Stimulated activated CD8-positive, alpha-beta memory T cell treated with anti-CD3 and anti-CD28 coated beads, Interleukin-4, amount 100 ng/mL, for 48 hours (primary cell): ENCODE results near the gene FARS2.
"Not testable (repeated sequence)": the region's sequence is repeated elsewhere in the genome, so short reads cannot be mapped to it uniquely, and the experiment has no call there.

Experiments used
- DNase-seq: peaks from one replicate; pipeline ENCODE4 v3.0.0-alpha.2; 2020

Gene FARS2

GRCh38 chr6:5781019-5781418, 519.7 kb downstream of the FARS2 start:
- no peak for DNase-seq

GRCh38 chr6:5781966-5782556, 520.7 kb downstream of the FARS2 start:
- DNase-seq = no peak

GRCh38 chr6:5782783-5783547, 521.7 kb downstream of the FARS2 start:
- no peak for DNase-seq

GRCh38 chr6:5783584-5784089, 522.3 kb downstream of the FARS2 start:
- DNase-seq = no peak

DNA sequence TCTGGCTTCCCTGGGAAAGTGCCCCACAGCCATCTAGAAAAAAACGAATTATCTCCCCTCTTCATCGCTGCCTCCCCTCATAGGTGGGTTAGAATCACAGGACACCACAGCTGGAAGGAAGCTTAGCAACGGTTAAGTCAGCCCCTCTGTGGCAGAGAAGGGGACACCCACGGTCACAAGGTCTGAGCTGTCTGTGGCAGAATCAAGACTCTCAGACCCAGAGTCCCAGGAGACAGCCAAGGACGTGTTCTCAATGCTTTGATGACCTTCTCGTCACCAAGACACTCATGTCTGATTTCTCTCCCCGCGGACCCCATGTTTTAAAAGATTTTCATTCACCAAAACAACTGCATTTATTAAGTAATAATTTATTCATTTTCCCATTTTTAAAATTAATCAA, 523.9 kb downstream of the FARS2 start:
- DNase-seq = no peak

- no peak for DNase-seq
These were observed 525.1 kb downstream of the FARS2 start for GRCh38 chr6:5786321-5786968.

DNA sequence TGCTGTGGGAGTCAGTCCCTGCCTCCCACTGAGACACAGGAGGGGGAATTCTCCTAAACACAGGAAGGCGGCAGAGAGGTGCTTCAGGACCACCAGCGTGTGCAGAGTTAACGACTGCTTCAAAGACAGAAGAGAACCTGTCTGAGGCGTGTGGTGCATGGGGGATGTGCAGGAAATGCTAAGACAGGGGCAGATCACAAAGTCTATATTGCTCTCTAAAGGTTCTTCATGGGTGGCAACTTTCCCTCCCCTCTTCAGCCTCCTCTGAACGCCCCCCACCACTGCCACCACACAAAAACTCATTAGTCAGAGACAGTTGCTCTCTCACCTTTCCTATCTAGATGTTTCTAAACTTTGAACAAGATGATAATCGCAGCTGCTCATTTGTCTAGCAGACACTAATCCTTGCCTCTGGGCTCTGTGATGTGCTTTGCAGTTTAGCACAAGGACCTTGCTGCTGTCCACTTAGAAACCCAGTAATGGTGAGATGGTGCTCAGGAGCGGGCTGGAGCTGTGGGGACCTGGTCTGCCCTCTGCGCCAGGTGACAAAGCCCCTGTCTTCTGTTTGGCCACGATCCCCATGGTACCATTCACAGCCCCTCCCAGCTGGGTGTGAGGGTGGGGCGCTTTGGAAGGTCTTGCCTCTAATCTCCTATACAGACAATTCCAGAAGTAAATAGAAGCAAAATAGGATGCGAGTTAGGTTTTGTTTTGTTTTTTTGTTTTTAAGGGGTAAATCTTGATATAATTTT, 525.8 kb downstream of the FARS2 start:
- DNase-seq = no peak

GRCh38 chr6:5789426-5789825, 528.1 kb downstream of the FARS2 start:
- DNase-seq = not testable (repeated sequence)

DNA sequence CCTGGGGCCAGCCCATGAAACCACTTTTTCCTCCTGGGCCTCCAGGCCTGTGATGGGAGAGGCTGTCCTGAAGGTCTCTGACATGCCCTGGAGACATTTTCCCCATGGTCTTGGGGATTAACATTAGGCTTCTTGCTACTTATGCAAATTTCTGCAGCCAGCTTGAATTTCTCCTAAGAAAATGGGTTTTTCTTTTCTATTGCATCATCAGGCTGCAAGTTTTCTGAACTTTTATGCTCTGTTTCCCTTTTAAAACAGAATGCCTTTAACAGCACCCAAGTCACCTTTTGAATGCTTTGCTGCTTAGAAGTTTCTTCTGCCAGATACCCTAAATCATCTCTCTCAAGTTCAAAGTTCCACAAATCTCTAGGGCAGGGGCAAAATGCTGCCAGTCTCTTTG, 535.2 kb downstream of the FARS2 start:
- DNase-seq = not testable (repeated sequence)

DNA sequence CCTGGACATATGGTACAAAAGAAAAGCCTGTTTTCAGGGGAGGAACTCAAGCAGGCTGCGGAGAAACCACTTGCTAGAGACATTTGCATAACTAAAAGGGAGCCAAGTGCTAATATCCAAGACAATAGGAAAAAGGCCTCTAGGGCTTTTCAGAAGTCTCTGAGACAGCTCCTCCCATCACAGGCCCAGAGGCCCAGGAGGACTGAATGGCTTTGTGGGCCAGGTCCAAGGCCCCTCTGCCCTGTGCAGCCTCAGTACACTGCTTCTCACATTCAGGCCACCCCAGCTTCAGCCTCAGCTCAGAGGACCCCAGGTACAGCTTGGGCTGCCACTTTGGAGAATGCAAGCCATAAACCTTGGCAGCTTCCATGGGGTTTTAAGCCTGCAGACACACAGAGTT, 545.1 kb downstream of the FARS2 start:
- DNase-seq = not testable (repeated sequence)

GRCh38 chr6:5809450-5809849, 548.1 kb downstream of the FARS2 start:
- DNase-seq = no peak

DNA sequence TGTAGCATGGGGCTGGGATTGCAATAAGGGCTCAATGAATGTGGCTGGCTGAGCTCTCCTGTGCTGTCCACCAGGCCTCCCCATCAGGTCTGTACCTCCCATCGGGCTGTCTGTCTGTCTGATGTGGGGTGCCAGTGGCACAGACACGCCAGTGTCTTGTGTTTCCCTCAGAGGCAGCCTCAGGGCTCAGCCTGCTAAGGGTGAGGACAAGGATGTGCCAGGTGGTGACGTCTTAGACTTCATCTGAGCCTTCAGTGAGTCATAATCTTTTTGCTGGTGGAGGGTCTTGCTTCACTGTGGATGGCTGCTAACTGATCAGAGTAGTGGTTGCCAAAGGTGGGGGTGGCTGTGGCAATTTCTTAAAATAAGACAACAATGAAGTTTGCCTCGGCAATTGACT, 550.7 kb downstream of the FARS2 start:
- no peak for DNase-seq

- no peak for DNase-seq
These were observed 552.3 kb downstream of the FARS2 start for GRCh38 chr6:5813625-5814027.

- DNase-seq = no peak
These were observed 552.8 kb downstream of the FARS2 start for GRCh38 chr6:5814116-5814515.

DNA sequence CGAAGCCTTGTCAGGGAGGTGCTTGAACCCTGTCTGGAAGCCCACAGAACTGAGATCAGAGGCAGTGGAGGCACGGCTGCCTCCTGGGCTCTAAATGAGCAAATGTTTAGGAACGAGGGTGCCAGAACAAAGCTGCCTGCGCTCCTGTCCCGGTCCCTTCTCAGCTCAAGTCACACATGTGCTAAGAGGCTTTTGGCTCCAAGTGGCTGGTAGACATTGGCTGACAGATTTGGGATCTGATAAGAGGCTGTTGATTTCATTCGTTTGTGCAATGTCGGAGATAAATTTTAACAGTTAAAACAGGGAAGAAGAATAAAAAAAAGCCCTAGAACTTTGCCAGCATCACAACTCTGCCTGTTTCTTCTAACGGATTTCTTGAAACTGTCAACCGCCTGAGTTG, 553.6 kb downstream of the FARS2 start:
- DNase-seq = no peak

GRCh38 chr6:5817869-5818268, 556.6 kb downstream of the FARS2 start:
- DNase-seq = no peak

DNA sequence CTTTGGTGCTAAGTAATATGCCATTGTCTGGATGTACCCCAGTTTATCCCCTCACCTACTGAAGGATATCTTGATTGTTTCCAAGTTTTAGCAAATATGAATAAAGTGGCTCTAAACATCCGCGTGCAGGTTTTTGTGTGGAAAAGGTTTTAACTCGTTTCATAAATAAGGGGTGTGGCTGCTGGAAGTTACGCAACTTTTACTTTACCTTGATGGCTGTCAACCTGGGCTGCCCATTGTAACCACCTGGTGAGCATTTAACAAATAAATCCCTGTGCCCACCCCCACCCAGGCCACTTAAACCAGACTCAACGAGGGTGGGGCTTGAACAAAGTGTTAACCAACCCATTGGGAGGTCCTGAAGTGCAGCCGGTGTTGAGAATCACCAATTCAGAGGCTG, 557.6 kb downstream of the FARS2 start:
- no peak for DNase-seq
